Hematopoietic multipotent progenitor cell (in vitro differentiated cells): Measurements from ENCODE around the gene KASH5. TPM values are rescaled to one million over a fixed set of nuclear protein-coding genes. Genes with fewer than 3 reads are reported as not detected.
"Not testable (repeated sequence)": the region's sequence is repeated elsewhere in the genome, so short reads cannot be mapped to it uniquely, and the experiment has no call there.

Experiments used
- DNase-seq, 3 donors: peaks; one replicate each; pipeline ENCODE4 v3.0.0-alpha.2; 2011 to 2015; ENCODE audit warnings: low read depth in 2 of 3, low spot score in 2 of 3
- total RNA-seq: library from RNA; depleted of rRNA; stranded (reverse); fragments of >200 nt; gene quantifications from one replicate; pipeline ENCODE4 v1.2.3, GENCODE V29; 2012

The KASH5 gene
- total RNA-seq, 1 donor: 0.27 TPM

DNA sequence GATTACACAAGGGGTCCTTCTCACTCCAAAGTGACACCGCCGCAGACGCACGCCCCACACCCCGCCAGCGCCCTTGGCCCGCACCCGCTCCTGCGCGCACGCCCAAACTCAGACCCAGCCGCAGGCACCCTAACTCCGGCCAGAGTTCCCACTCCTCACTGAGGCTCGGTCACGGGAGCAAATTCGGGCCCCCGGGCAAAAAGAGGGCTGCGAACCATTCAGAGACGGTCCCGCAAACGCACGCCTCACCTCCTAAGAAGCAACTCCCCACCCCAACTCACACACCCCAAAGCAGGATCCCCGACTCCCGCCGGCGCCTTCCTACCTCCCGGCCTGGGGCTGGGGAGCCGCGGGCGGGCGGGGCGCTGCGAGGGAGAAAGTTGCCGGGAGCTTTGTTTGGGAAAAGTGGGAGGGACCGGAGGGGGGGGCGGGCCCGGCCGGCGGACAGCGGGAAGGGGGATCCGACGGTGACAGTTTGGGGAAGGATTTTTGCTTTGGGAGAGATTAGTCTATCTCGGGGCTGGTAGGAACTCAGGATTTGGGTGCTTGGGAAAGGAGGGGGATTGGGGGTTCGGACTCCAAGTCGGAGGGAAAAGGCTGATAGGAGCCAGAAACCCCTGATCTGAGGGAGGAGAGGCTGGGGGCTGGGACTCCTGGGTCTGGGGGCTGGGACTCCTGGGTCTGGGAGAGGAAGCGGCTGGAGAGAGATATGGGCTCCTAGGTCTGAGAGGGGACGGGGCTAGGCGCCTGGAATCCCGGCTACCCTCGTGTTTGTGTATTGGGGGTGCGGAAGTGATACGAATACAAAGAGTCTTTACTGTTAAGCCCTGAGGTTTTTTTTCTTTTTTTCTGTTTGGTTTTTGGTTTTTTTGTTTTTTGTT lies 25.8 kb upstream of the KASH5 start, which contains the start of gene TEAD2:
Gene TEAD2, minus strand, starts transcription at position 369 of the 881 bp plus-strand sequence. CDS start 2,341 bp downstream, outside the sequence.
- DNase-seq: peak in 1 of 3 donors; percentile 15

DNA sequence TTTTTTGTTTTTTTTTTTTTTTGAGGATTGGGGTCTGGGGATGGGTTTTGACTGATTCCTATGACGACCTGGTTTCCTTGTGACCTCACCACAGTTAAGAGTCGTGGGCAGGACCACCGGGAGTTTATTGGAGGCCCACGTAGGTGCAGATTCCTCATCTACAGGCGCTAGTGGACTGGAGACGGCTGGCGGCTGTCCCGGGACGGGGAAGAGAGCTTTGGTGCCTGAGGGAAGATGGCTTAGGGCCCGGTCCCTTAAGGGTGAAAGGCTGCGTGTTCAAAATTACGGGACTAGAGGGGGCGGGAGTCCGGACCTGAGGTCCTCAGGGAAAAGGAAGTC lies 25.2 kb upstream of the KASH5 start:
- peak in 1 of 3 donors; percentile 27 for DNase-seq

DNA sequence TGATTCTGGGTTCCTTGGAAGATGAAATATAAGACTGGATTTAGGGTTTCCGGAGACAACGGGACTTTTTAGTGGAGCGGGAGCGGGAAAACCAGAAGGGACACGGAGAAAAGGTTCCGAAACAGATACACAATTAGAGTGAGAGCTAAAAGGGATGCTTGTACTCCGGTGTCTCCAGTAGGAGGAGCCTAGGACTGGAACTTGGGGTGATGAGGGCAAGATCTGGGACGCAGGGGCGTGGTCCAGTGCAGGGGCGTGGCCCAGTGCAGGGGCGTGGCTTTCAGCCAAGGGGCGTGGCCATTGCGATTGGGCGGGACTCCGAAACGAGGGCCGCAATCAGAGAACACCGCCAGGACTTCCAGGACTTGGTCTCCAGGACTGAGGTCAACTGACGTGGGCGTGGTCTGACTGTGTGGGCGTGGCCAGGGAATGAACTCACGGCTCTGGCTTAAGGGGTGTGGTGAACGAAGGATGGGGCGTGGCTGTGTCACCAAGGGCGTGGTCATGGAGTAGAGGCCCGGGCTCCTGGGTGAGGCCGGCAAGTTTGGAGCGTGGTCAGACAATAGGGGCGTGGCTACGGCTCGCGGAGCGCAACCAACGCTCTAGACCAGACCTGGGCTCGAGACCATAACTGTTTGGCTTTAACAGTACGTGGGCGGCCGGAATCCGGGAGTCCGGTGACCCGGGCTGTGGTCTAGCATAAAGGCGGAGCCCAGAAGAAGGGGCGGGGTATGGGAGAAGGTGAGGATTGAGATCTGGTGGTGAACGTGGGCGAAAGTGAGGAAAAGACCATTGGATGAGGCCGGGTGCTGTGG lies 24.6 kb upstream of the KASH5 start, which contains the start of gene DKKL1:
Gene DKKL1, plus strand, starts transcription at position 610 of the 815 bp plus-strand sequence. Its CDS starts 122 bp downstream, at position 732.
- peak; percentile 38 to 78 (median 77) for DNase-seq

DNA sequence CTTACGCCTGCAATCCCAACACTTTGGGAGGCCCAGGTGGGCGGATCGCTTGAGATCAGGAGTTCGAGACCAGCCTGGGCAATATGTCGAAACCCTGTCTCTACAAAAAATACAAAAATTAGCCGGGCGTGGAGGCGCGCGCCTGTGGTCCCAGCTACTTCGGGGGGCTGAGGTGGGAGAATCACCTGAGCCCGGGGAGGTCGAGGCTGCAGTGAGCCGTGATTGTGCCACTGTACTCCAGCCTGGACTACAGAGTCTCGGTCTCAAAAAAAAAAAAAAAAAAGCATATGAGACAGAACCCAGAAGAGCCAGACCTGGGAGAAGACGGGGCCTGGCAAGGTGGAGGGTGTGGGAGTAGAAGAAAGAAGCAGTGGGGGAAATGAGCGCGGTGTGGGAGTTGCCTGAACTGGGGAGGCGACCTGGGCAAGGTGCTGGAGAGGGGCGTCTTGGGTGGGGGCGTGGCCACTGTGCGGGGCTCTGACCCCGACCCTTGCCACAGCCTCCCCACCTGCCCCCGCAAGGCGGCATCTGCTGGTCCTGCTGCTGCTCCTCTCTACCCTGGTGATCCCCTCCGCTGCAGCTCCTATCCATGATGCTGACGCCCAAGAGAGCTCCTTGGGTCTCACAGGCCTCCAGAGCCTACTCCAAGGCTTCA lies 23.8 kb upstream of the KASH5 start:
- DNase-seq: no peak

DNA sequence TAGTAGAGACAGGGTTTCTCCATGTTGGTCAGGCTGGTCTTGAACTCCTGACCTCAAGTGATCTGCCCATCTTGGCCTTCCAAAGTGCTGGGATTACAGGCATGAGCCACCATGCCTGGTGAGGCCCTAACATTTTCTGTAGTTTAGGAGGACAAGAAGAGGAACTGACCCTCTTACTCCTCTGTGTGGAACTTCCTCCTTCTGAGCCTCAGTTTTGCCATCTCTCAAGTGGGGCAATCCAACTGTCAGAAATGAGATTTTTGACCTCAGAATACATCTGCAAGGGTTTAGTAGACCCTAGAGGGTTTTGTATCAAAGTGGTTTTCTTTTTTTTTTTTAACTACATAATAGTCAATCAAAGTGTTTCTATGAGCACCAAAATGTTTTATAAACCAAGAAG lies 21.9 kb upstream of the KASH5 start:
- DNase-seq: no peak

DNA sequence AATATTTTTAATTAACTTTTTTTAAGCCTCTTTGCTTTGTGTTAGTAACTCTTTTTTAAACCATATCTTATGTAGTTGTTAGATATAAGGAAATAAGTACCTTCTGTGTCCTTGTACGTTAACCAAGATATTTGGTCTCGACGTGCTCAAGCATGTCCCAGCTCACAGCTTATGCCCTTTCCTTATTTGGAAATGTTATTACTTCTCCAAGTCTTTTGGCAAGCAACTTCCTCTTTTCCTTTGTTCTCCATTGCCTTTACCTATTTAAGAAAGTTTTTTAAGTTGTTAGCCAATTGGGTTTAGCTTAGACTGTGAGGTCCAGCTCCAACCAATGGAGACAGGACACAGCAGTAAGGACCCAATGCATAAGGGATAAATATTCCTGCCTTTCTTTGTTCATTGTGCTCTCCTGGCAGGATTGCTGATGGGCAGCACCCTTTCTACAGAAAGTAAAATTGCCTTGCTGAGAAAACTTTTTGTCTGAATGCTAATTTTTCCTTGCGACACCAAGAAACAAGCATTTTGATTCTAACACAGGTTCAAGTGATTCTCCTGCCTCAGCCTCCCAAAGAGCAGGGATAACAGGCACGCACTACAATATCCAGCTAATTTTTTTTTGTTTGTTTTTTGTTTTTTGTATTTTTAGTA lies 19.2 kb upstream of the KASH5 start:
- no peak for DNase-seq

DNA sequence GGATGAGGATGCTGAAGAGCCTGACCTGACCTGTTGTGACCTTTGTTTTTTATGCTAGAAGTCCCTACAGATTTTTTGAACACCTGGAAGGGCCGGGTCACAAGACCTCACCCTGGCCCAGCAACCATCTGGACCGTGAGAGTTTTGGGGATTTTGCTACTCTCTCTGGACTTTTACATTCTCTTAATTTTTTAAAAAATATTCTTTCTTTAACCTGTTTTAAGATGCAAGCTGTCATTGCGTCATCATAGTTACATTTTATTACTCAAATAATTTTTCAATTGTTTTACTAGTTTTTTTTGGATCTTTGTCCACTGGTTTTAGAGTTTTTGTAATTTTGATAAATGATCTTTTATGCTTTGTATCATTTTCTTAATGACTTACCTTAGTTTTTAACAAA lies 16.9 kb upstream of the KASH5 start:
- no peak for DNase-seq

DNA sequence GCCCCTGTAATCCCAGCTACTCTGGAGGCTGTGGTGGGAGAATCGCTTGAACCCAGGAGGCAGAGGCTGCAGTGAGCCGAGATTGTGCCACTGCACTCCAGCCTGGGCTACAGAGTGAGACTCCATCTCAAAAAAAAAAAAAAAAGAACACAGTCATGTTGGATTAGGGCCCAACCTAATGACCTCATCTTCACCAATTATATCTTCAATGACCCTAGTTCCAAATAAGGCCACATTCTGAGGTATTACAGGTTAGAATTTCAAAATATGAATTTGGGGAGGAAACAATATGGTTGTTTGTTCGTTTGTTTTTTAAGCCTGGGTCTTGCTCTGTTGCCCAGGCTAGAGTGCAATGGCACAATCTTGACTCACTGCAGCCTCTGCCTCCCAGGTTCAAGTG lies 14.9 kb upstream of the KASH5 start:
- not testable (repeated sequence) for DNase-seq

DNA sequence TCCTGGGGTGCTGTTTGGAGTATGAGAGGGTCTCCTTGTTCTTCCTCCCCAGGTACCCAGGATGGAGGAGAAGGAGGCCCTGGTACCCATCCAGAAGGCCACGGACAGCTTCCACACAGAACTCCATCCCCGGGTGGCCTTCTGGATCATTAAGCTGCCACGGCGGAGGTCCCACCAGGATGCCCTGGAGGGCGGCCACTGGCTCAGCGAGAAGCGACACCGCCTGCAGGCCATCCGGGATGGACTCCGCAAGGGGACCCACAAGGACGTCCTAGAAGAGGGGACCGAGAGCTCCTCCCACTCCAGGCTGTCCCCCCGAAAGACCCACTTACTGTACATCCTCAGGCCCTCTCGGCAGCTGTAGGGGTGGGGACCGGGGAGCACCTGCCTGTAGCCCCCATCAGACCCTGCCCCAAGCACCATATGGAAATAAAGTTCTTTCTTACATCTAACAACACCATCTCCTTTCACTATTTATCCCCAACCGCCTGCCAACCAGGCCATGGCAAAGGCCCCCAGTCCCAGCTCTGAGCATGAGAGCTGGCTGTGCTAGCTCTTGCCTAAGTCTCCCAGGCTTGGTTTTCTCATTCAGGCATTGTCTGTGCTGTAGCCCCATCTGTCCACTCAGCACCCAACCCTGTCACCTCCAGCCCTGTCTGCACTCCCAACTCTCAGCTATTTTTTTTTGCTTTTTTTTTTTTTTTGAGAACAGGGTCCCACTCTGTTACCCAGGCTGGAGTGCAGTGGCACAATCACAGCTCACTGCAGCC lies 13.2 kb upstream of the KASH5 start:
- no peak for DNase-seq

DNA sequence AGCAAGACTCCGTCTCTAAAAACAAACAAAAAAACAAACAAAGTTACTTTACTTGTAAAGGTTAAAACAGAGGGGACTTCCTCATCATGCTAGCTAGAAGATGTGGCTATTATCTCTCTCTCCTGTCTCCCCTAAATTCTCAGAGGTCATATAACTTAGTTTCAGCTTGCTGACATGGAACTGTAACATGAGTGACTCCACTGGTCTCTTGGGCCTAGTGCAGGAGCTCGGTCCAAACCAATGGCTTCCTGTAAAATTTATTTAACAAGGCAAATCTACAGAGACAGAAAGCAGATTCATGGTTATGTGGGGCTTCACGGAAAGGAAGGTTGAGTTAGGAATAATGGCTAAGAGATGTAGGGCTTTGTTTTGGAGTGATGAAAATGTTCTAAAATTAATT lies 9.5 kb upstream of the KASH5 start:
- no peak for DNase-seq

DNA sequence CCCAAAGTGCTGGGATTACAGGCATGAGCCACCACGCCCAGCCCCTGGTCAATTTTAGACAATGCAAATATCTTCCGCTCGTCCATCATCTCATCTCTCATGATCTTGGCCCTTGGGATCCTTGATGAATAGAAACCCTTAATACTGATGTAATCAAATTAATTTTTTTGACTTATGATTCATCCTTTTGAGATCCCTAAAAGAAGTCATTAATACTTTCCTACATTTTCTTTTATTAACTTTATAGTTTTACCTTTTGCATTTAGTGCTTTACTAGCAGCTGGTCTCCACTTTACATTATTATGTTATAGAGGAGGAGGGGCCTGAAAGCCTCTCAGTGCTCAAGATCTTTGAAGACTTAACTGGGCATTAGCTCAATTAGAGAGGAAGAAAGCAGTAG lies 7.7 kb upstream of the KASH5 start:
- no peak for DNase-seq

DNA sequence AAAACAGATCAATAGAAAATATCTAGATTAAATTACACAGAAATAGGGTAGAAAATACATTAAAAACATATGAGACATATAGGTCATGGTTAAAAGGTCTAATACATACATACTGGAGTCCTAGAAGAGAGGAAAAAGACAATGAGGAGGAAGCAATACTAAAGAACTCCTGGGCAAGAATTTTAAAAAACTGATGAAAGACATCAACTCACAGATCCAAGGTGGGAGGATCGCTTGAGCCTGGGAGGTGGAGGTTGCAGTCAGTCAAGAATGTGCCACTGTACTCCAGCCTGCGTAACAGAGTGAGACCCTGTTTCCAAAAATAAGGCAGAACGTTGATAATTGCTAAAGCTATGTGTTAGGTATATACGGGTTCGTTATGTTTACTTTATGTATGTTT lies 5.4 kb upstream of the KASH5 start:
- DNase-seq: no peak

DNA sequence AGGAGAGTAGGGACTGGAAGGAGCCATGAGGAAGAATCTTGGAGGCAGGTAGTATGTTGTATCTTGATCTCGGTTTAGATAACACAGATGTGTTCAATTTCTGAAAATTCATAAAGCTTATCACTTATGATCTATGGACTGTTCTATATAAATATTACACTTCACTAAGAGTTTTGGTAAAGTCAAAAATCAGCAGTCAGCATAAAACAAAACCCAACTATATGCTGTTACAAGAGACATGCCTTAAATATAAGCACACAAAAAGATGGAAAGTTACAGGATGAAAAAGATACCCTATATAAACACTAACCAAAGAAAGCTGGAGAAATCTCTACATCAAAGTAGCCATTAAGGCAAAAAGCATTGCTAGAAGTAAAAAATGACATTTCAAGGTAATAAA lies 4.5 kb upstream of the KASH5 start:
- DNase-seq: no peak

DNA sequence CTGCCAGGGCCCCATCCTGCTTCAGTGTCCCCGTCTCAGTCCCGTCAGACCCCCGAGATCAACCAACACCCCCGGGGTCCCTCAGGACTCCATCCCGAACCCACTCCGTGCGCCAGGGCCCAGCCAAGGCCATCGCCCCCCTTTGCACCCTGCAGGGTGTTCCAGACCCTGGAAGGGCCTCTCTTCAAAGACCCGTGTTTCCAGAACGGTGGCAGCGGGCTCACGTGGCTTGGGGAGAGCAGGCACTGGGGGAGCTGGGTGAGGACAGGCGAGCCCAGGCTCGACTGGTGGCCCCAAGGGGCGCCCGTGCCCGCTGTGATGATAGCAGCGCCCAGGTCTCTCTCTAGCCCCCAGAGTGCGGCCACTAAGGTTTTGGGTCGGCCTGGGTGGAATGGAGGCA lies 1.4 kb downstream of the KASH5 start:
- DNase-seq: no peak

DNA sequence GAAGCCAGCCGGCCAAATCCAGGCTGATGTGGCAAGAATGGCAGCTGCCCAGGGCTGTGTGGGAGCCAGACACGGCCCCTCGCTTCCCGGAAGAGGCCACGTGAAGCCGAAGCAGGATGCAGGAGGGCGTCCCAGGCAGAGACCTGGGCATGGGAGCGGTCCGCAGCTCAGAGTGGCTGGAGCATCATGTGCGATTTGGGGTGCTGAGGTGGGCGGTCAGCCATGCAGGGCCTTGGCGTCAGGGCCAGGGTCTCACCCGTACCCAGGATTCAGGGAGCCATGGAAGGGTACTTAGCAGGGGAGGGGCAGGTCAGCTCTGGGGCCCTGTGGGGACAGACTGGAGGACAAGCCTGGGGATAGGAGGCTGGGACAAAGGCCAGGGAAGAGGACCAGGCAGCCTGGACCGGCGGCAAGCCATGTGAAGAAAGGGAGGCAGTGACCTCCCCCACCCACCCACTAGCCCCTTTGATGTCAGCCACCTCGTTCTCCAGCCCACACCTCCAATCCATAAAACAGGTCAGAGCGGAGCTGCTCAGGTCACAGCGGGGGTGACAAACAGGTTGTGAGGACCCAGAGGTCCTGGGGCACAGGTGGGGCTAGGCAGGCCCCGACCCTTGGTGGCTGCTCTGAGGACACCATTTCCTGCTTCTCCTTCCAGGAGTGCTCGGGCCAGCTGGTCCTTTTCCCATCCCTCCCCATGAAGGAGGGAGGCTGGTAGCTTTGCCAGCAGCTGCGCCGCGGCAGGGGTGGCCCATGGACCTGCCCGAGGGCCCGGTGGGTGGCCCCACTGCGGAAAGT lies 2.3 kb downstream of the KASH5 start:
- no peak for DNase-seq

DNA sequence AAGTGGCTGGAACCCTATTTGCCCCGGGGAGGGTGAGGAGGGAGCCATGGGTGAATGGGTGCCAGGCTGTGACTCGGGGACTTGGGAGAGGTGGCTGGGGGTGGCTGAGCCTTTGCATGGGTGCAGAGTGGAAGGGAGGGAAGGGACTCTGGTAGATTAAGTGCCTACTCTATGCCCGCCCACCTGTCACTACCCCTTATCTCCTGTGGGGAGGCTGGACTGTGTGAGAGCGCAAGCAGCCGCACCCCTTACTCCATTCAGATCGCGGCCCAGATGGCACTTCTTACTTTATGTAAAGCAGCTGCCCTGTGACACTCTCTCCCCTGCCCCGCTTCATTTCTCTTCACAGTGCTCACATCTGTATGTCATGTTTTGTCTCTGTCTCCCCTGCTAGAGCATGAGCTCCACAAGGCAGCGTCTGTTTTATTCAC lies 2.9 kb downstream of the KASH5 start:
- no peak for DNase-seq

DNA sequence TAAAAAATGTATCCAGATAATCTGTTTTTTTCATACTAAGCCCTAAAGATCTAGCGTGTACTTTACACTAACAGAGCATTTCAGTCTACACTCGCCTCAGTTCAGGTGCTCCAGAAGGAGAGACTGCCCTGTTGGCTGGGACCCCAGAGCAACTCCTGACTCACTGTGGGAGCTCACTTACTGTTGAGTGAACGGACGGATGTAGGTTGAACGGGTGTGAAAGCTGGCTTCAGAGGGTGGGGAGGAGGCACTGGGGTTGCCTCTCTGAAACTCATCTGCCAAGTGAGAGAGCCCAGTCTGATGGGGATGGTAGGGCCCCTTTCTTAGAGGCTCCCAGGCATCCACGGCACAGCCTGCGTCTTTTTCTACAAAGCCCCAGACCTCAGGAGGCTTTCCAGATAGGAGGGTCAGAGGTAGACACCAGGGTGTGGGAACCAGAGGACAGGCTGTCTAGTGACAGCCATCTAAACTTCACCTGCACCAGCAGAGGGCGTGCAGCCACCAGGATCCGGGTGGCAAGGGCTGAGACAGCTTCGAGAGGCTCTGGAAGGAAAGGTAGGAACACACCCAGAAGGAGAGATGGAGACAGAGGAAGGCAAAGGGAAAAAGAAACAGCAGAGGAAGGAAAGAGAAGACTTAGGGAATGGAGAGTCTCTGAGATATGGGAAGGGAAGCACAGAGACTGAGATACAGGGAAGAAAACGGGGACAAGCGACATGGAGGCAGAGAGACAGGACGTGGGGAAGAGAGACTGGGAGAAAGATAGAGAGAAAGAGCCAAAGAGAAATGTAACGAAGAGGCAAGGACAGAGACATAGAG lies 3.7 kb downstream of the KASH5 start:
- DNase-seq: peak; percentile 68 to 83 (median 70)

DNA sequence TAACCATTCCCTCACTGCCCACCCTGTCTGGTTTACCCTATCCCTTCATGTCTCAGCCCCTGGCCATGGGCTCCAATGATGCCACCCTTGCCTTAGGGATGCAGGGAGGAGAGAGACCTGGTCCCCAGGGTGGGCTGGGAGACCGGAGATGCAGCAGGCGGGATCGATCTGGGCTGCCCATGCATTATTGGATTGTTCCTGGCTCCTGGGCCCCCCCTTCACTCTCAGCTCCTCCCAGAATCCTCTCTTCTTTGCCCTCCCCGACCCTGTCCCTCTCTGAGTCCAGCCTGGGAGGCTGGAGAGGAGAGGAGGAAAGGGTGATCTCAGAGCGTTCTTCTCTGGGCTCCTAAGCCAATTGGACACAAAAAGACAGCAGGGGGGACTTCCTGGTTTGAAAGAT lies 5.8 kb downstream of the KASH5 start:
- DNase-seq: no peak
